ENCODE data around the gene PITPNC1.

Gene PITPNC1

DNA sequence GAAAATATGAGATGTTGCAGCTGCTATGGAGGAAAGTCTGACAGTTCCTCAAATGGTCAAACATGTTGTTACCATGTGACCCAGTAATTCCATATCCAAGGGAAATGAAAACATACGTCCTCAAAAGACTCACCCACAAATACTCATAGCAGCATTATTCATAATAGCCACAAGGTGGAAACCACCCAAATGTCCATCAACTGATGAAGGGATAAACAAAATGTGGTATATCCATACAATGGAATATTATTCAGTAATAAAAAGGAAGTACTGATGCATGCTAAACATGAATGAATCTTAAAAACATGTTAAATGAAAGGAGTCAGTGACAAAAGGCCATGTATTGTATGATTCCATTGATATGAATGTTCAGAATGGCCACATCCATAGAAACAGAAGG lies 140.2 kb downstream of the PITPNC1 start:
- Histone ChIP-seq H3K36me3 (ENCODE audit: insufficient read depth, low read length) (no peaks in the 10 kb centered on the region), H3K9me2 (ENCODE audit: low read depth, low read length) (no peaks in the 10 kb centered on the region), H2AFZ (ENCODE audit: low read length) (no peak overlapping the region), H3K9ac (ENCODE audit: low read length) (no peak overlapping the region), H3K27me3 (ENCODE audit: insufficient read depth, low read length) (no peaks in the 10 kb centered on the region; the same call in 1 of the 2 replicates), H3K4me2 (ENCODE audit: low read length) (no peak overlapping the region), H4K20me1 (ENCODE audit: insufficient read depth, low read length) (no peaks in the 10 kb centered on the region), H3K79me2 (ENCODE audit: insufficient read depth, low read length) (no peaks in the 10 kb centered on the region), H3K27ac (ENCODE audit: low read depth, low read length, poor library complexity, severe bottlenecking) (no peak overlapping the region), H3K4me3 (ENCODE audit: low read depth, low read length, poor library complexity, severe bottlenecking) (no peak overlapping the region), H3K4me1 (ENCODE audit: insufficient read depth, low read length, severe bottlenecking) (peaks cover 6% of the 10 kb centered on the region), H3K9me3 (ENCODE audit: low read length) (no peaks in the 10 kb centered on the region), H3F3A (ENCODE audit: insufficient read depth, low read length) (no peaks in the 10 kb centered on the region)
- TF ChIP-seq EZH2 (IDR thresholded peaks at IDR 0.05; ENCODE audit: borderline replicate concordance, low read length) = no peak
- TF ChIP-seq, protein P1, sequence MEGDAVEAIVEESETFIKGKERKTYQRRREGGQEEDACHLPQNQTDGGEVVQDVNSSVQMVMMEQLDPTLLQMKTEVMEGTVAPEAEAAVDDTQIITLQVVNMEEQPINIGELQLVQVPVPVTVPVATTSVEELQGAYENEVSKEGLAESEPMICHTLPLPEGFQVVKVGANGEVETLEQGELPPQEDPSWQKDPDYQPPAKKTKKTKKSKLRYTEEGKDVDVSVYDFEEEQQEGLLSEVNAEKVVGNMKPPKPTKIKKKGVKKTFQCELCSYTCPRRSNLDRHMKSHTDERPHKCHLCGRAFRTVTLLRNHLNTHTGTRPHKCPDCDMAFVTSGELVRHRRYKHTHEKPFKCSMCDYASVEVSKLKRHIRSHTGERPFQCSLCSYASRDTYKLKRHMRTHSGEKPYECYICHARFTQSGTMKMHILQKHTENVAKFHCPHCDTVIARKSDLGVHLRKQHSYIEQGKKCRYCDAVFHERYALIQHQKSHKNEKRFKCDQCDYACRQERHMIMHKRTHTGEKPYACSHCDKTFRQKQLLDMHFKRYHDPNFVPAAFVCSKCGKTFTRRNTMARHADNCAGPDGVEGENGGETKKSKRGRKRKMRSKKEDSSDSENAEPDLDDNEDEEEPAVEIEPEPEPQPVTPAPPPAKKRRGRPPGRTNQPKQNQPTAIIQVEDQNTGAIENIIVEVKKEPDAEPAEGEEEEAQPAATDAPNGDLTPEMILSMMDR (IDR thresholded peaks at IDR 0.05; ENCODE audit: low read length) = no peak

GRCh38 chr17:67518876-67519275 lies 141.8 kb downstream of the PITPNC1 start:
- Histone ChIP-seq H4K20me1 (ENCODE audit: insufficient read depth, low read length) (no peaks in the 10 kb centered on the region), H3K4me3 (ENCODE audit: low read depth, low read length, poor library complexity, severe bottlenecking) (no peak overlapping the region), H3K36me3 (ENCODE audit: insufficient read depth, low read length) (no peaks in the 10 kb centered on the region), H3F3A (ENCODE audit: insufficient read depth, low read length) (no peaks in the 10 kb centered on the region), H3K4me2 (ENCODE audit: low read length) (no peak overlapping the region), H3K9me3 (ENCODE audit: low read length) (no peaks in the 10 kb centered on the region), H3K9ac (ENCODE audit: low read length) (no peak overlapping the region), H3K79me2 (ENCODE audit: insufficient read depth, low read length) (no peaks in the 10 kb centered on the region), H3K27me3 (ENCODE audit: insufficient read depth, low read length) (no peaks in the 10 kb centered on the region; the same call in 1 of the 2 replicates), H3K4me1 (ENCODE audit: insufficient read depth, low read length, severe bottlenecking) (peaks cover 6% of the 10 kb centered on the region), H2AFZ (ENCODE audit: low read length) (no peak overlapping the region), H3K9me2 (ENCODE audit: low read depth, low read length) (no peaks in the 10 kb centered on the region), H3K27ac (ENCODE audit: low read depth, low read length, poor library complexity, severe bottlenecking) (no peak overlapping the region)
- TF ChIP-seq, protein P1 (IDR thresholded peaks at IDR 0.05; ENCODE audit: low read length) = no peak
- no peak for TF ChIP-seq EZH2 (IDR thresholded peaks at IDR 0.05; ENCODE audit: borderline replicate concordance, low read length)

GRCh38 chr17:67519801-67520251 lies 142.7 kb downstream of the PITPNC1 start:
- TF ChIP-seq, protein P1 (IDR thresholded peaks at IDR 0.05; ENCODE audit: low read length) = no peak
- Histone ChIP-seq H3F3A (ENCODE audit: insufficient read depth, low read length) (no peaks in the 10 kb centered on the region), H3K9ac (ENCODE audit: low read length) (no peak overlapping the region), H3K27ac (ENCODE audit: low read depth, low read length, poor library complexity, severe bottlenecking) (no peak overlapping the region), H3K4me2 (ENCODE audit: low read length) (no peak overlapping the region), H3K4me1 (ENCODE audit: insufficient read depth, low read length, severe bottlenecking) (peaks cover 3% of the 10 kb centered on the region), H3K4me3 (ENCODE audit: low read depth, low read length, poor library complexity, severe bottlenecking) (no peak overlapping the region), H3K9me3 (ENCODE audit: low read length) (no peaks in the 10 kb centered on the region), H3K36me3 (ENCODE audit: insufficient read depth, low read length) (no peaks in the 10 kb centered on the region), H3K27me3 (ENCODE audit: insufficient read depth, low read length) (no peaks in the 10 kb centered on the region; the same call in 1 of the 2 replicates), H4K20me1 (ENCODE audit: insufficient read depth, low read length) (no peaks in the 10 kb centered on the region), H2AFZ (ENCODE audit: low read length) (no peak overlapping the region), H3K79me2 (ENCODE audit: insufficient read depth, low read length) (no peaks in the 10 kb centered on the region), H3K9me2 (ENCODE audit: low read depth, low read length) (no peaks in the 10 kb centered on the region)

All from OCI-LY1 (cell line).